GM23248 (cell line): ENCODE results near the gene ANTXRL.

Source experiments
- EZH2 ChIP-seq: fragments of 200-600 bp; sonication (generic); IDR thresholded peaks from 2 replicates; pipeline ENCODE4 v1.6.1; 2018; ENCODE audit warnings: antibody characterized with exemption, mild to moderate bottlenecking; ENCODE audit not compliant: insufficient read depth, poor library complexity, severe bottlenecking
- EZH2phosphoT487 ChIP-seq: fragments of 200-600 bp; sonication (generic); IDR thresholded peaks from 2 replicates; pipeline ENCODE4 v1.6.1; 2018; ENCODE audit warnings: antibody characterized with exemption, moderate library complexity, mild to moderate bottlenecking, low read depth; ENCODE audit not compliant: insufficient read depth

- no peak for TF ChIP-seq EZH2
- no peak for TF ChIP-seq EZH2phosphoT487
Observed at GRCh38 chr10:46317370-46317769, 30.6 kb downstream of the ANTXRL start.
